CD14-positive monocyte (primary cell): ENCODE results near the gene CAMK4. TPM values are rescaled to one million over a fixed set of nuclear protein-coding genes. Genes with fewer than 3 reads are reported as not detected.

Experiments used
- DNase-seq, 3 donors: peaks; one replicate each; pipeline ENCODE4 v3.0.0-alpha.2; 2011 to 2022
- H2AFZ ChIP-seq: 2 replicates; pipeline ENCODE4 v1.6.0; 2012; ENCODE audit warnings: mild to moderate bottlenecking, low read depth, low read length, inconsistent platforms; ENCODE audit not compliant: insufficient read depth, poor library complexity, severe bottlenecking
- H3K27ac ChIP-seq, 2 donors: 1 replicate in 1 of 2; 2 replicates in 1 of 2; pipeline ENCODE4 v1.5.1; 2012 to 2013; ENCODE audit warnings: low read length in 2 of 2, control low read depth in 1 of 2, inconsistent platforms in 1 of 2, low read depth in 1 of 2, mild to moderate bottlenecking in 1 of 2
- H3K27me3 ChIP-seq, 2 donors: one replicate each; pipeline versions ENCODE4 v1.6.0 to v1.6.1; 2011 to 2013; ENCODE audit warnings: low read length in 2 of 2; ENCODE audit not compliant: control insufficient read depth in 2 of 2, insufficient read depth in 2 of 2
- H3K36me3 ChIP-seq, 2 donors: replicated peaks in 1 of 2; 1 replicate in 1 of 2; 2 replicates in 1 of 2; pipeline versions ENCODE4 v1.5.1 to v1.6.1; 2012 to 2013; ENCODE audit warnings: low read length in 2 of 2, control low read depth in 1 of 2, inconsistent platforms in 1 of 2, mild to moderate bottlenecking in 1 of 2; ENCODE audit not compliant: insufficient read depth in 2 of 2, control insufficient read depth in 1 of 2
- H3K4me1 ChIP-seq, 2 donors: 1 replicate in 1 of 2; 2 replicates in 1 of 2; pipeline versions ENCODE4 v1.5.1 to v1.6.1; 2012 to 2013; ENCODE audit warnings: low read length in 2 of 2, control low read depth in 1 of 2, inconsistent platforms in 1 of 2, mild to moderate bottlenecking in 1 of 2, moderate library complexity in 1 of 2; ENCODE audit not compliant: insufficient read depth in 2 of 2, control insufficient read depth in 1 of 2
- H3K4me2 ChIP-seq: replicated peaks from 2 replicates; pipeline ENCODE3; 2012; ENCODE audit warnings: low read length, moderate library complexity, mild to moderate bottlenecking; ENCODE audit not compliant: poor library complexity, severe bottlenecking; ENCODE audit errors: extremely low read depth
- H3K4me3 ChIP-seq, 3 experiments: fragments of 200-600 bp in 1 of 3; sonication (generic) in 1 of 3; replicated peaks in 1 of 3; 1 replicate in 2 of 3; 2 replicates in 1 of 3; pipeline ENCODE4 v1.5.1; 2011 to 2013; ENCODE audit warnings: low read length in 3 of 3, mild to moderate bottlenecking in 3 of 3, control low read depth in 2 of 3, low read depth in 2 of 3, inconsistent platforms in 1 of 3, moderate library complexity in 1 of 3
- H3K79me2 ChIP-seq: 2 replicates; pipeline ENCODE4 v1.6.0; 2012; ENCODE audit warnings: mild to moderate bottlenecking, control low read depth, inconsistent platforms, low read length, moderate library complexity; ENCODE audit not compliant: insufficient read depth
- H3K9ac ChIP-seq: 2 replicates; pipeline ENCODE4 v1.6.0; 2017; ENCODE audit warnings: low read length, mild to moderate bottlenecking; ENCODE audit not compliant: insufficient read depth, poor library complexity, severe bottlenecking
- H3K9me3 ChIP-seq, 2 donors: replicated peaks in 1 of 2; 1 replicate in 1 of 2; 2 replicates in 1 of 2; pipeline versions ENCODE4 v1.5.1 to v1.6.1; 2012 to 2013; ENCODE audit warnings: low read length in 2 of 2, control low read depth in 1 of 2; ENCODE audit not compliant: control insufficient read depth in 1 of 2, insufficient read depth in 1 of 2
- H4K20me1 ChIP-seq: 2 replicates; pipeline ENCODE4 v1.6.0; 2012; ENCODE audit warnings: mild to moderate bottlenecking, low read length, control low read depth, moderate library complexity; ENCODE audit not compliant: insufficient read depth
- H3K27ac Mint-ChIP-seq, 7 donors: one replicate each; pipeline ENCODE4 v1.8.0; 2020; ENCODE audit warnings: mild to moderate bottlenecking in 7 of 7, mixed read lengths in 7 of 7, moderate library complexity in 6 of 7, inconsistent platforms in 2 of 7
- H3K27me3 Mint-ChIP-seq, 3 donors: one replicate each; pipeline ENCODE4 v1.8.0; 2021 to 2022; ENCODE audit warnings: low read depth in 3 of 3, mild to moderate bottlenecking in 3 of 3, mixed read lengths in 3 of 3, moderate library complexity in 3 of 3, inconsistent platforms in 1 of 3
- H3K36me3 Mint-ChIP-seq, 2 donors: one replicate each; pipeline ENCODE4 v1.8.0; 2020; ENCODE audit warnings: mixed read lengths in 2 of 2, inconsistent platforms in 1 of 2, mild to moderate bottlenecking in 1 of 2
- H3K4me1 Mint-ChIP-seq: one replicate; pipeline ENCODE4 v1.8.0; 2020; ENCODE audit warnings: mild to moderate bottlenecking, mixed read lengths
- H3K4me3 Mint-ChIP-seq, 2 donors: one replicate each; pipeline ENCODE4 v1.8.0; 2020; ENCODE audit warnings: mild to moderate bottlenecking in 2 of 2, mixed read lengths in 2 of 2, moderate library complexity in 1 of 2
- H3K9me3 Mint-ChIP-seq, 7 donors: one replicate each; pipeline ENCODE4 v1.8.0; 2020 to 2022; ENCODE audit warnings: mixed read lengths in 7 of 7, mild to moderate bottlenecking in 6 of 7, moderate library complexity in 6 of 7, inconsistent platforms in 2 of 7
- WGBS: methylation state at CpG from one replicate; pipeline ENCODE4 v1.1.5; 2013; ENCODE audit warnings: missing lambda C conversion rate; ENCODE audit not compliant: insufficient coverage; 5-methylcytosine and 5-hydroxymethylcytosine counted together
- intact Hi-C, 2 donors: fragments of 100-400 bp; cut with micrococcal nuclease; formaldehyde crosslinking; loops; one replicate each; pipeline versions ENCODE4 v1.15.0 to v1.15.1; 2023
- polyA plus RNA-seq, 3 donors: library from polyadenylated mRNA; depleted of rRNA in 1 of 3; unstranded in 2 of 3; stranded (reverse) in 1 of 3; fragments of 300-500 nt in 2 of 3; fragments of >200 nt in 1 of 3; fragmentation: Illumina TruSeq in 2 of 3; gene quantifications; 1 replicate in 2 of 3; 2 replicates in 1 of 3; pipeline ENCODE4 v1.2.3, GENCODE V29; 2012 to 2021
- TF ChIP-seq, protein P1 (sequence below): fragments of 200-600 bp; IDR thresholded peaks from one replicate; pipeline ENCODE4 v1.8.0; 2022; ENCODE audit warnings: antibody characterized with exemption, mild to moderate bottlenecking

CAMK4 gene
- polyA plus RNA-seq, 3 donors: 0.24 to 0.28 TPM; not detected in 1

DNA sequence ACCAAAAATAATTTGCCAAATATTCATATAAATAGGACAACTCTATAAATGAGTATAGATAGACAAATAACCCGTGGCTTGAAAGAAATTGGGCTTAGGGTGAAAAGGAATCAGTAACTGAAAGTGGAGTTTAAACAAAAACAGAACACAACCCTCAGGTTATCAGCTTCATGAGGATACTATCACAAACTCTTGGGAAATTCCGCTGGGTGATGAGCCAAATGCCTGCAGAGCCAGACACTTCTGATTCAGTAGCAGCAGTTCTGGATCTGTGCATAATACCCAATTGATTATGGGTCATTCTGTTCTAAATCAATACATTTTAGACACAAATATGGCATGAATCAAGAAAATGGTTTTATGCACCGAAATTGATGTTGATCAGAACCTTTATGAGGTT is 72.4 kb downstream of the CAMK4 start:
- intact Hi-C loops: no loop called here
- Mint-ChIP-seq H3K27ac (no peak overlapping the region), H3K9me3 (peaks cover 0 to 13% (median 3%) of the 10 kb centered on the region in 7 donors), H3K4me3 (no peak overlapping the region), H3K36me3 (no peaks in the 10 kb centered on the region), H3K4me1 (no peaks in the 10 kb centered on the region), H3K27me3 (peaks cover 0 to 2% (median under 1%) of the 10 kb centered on the region in 3 donors)
- Histone ChIP-seq H3K9ac (no peak overlapping the region), H3K79me2 (no peaks in the 10 kb centered on the region), H3K4me3 (no peak overlapping the region), H3K27ac (no peak overlapping the region), H3K9me3 (peaks cover 3 to 11% of the 10 kb centered on the region in 2 donors), H3K27me3 (no peaks in the 10 kb centered on the region), H4K20me1 (no peaks in the 10 kb centered on the region), H3K4me2 (no peak overlapping the region), H3K4me1 (no peaks in the 10 kb centered on the region), H3K36me3 (no peaks in the 10 kb centered on the region), H2AFZ (no peak overlapping the region)
- 100% methylated on average over 1 of the region's 3 CpGs for WGBS
- DNase-seq: no peak
- TF ChIP-seq, protein P1, sequence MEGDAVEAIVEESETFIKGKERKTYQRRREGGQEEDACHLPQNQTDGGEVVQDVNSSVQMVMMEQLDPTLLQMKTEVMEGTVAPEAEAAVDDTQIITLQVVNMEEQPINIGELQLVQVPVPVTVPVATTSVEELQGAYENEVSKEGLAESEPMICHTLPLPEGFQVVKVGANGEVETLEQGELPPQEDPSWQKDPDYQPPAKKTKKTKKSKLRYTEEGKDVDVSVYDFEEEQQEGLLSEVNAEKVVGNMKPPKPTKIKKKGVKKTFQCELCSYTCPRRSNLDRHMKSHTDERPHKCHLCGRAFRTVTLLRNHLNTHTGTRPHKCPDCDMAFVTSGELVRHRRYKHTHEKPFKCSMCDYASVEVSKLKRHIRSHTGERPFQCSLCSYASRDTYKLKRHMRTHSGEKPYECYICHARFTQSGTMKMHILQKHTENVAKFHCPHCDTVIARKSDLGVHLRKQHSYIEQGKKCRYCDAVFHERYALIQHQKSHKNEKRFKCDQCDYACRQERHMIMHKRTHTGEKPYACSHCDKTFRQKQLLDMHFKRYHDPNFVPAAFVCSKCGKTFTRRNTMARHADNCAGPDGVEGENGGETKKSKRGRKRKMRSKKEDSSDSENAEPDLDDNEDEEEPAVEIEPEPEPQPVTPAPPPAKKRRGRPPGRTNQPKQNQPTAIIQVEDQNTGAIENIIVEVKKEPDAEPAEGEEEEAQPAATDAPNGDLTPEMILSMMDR: no peak

DNA sequence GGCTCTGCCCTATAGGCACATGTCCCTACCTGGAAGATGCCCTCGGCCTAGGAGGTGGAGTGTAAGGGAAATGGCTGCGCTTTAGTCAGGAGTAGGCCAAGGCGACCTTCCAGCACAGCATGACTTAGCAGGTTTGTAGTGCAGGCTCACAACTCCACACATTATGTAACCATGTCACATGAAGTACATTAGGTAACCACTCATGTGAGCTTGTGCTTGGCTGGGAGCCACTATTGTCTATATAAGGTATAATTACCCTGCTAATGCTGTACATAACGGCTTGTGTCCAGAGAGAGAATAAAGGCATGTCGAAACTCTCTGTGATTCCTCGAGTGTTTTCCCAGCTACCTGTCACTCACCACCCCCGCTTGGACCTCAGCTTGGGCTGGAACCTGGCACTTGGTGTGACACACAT is 74.9 kb downstream of the CAMK4 start:
- WGBS: 100% methylated on average over 2 of the region's 7 CpGs
- no peak for DNase-seq

More for the DNA sequence above, 74.9 kb downstream of the CAMK4 start:
- no peaks in the 10 kb centered on the region for H3K36me3 ChIP-seq
- H3K4me3 ChIP-seq: no peak overlapping the region
- no peaks in the 10 kb centered on the region for H4K20me1 ChIP-seq
- peaks cover 3 to 11% of the 10 kb centered on the region in 2 donors for H3K9me3 ChIP-seq
- TF ChIP-seq, protein P1: no peak
- H3K36me3 Mint-ChIP-seq: no peaks in the 10 kb centered on the region
- no peaks in the 10 kb centered on the region for H3K27me3 ChIP-seq
- H2AFZ ChIP-seq: no peak overlapping the region
- intact Hi-C loops: no loop called here
- H3K79me2 ChIP-seq: no peaks in the 10 kb centered on the region
- no peaks in the 10 kb centered on the region for H3K4me1 Mint-ChIP-seq
- H3K9me3 Mint-ChIP-seq: peaks cover 4 to 13% (median 6%) of the 10 kb centered on the region in 7 donors
- no peak overlapping the region for H3K4me3 Mint-ChIP-seq
- no peak overlapping the region for H3K27ac ChIP-seq
- H3K27ac Mint-ChIP-seq: no peak overlapping the region
- H3K9ac ChIP-seq: no peak overlapping the region
- peaks cover 0 to 1% (median 0%) of the 10 kb centered on the region in 3 donors for H3K27me3 Mint-ChIP-seq
- H3K4me1 ChIP-seq: no peaks in the 10 kb centered on the region
- no peak overlapping the region for H3K4me2 ChIP-seq
